ENCODE data around the gene RIMS3.

The RIMS3 gene

DNA sequence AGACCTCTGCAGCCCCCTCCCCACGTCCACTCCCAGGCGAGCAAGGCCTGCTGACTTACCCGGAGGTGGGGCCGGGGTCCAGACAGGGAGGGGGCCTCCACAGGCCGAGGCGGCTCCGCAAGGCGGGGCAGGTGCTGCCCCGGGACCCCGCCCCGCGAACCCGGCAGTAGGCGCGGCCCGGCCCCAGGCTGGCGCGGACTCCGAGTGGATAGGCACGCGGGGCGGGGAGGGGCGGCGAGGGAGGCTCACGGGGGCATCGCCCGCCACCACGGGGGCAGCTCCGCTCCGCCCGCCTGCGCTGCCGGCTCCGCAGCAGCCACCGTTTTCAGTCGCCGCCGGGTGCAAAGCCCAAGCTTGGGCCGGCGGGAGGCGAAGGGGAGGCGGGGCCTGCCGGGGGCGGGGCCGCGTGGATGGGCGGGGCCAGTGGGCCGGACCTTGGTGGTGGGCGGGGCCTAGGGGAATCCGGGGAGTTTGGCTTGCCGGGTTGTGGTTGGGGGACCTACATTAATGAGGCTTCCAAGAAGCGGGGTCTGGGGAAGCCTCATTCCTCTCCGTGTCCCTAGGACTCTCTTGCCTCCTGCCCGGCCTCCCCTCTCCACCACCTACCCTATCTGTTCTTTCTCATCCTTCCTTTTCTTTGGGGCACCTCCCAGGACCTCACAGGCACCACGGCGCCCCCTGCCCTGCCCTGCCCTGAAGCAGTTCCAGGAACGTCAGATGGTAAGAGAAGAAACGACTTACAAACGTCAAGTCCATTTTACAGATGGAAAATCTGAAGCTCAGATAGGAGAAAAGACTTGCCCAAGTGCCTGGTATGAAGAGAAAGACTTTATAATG, at the start of gene RIMS3:
RIMS3 (minus strand) TSS at position 348 of the 837 bp plus-strand sequence. CDS start 23,757 bp downstream, outside the sequence.
- TF ChIP-seq SUZ12 (IDR thresholded peaks at IDR 0.05; ENCODE audit: extremely low read depth, insufficient read depth, insufficient read length) (no peak), YY1 (IDR thresholded peaks at IDR 0.05; ENCODE audit: insufficient read depth, insufficient read length) (no peak), ZNF274 (IDR thresholded peaks at IDR 0.05; ENCODE audit: low read depth, low read length) (no peak)
- H3K27me3 ChIP-seq (ENCODE audit: insufficient read depth, insufficient read length): peaks cover 14% of the 10 kb centered on the region
- no peaks in the 10 kb centered on the region for H3K36me3 ChIP-seq (ENCODE audit: insufficient read depth, insufficient read length, low read length)
- peak; percentile 79 for DNase-seq (ENCODE audit: low read depth, low spot score)
- no peaks in the 10 kb centered on the region for H3K9me3 ChIP-seq (ENCODE audit: insufficient read depth, low read length)
- H3K4me1 ChIP-seq (ENCODE audit: insufficient read depth, insufficient read length): peaks cover 29% of the 10 kb centered on the region
- peak within 1 kb of the TSS; percentile 60 for H3K4me3 ChIP-seq (ENCODE audit: insufficient read length, low read depth)
- peak within 1 kb of the TSS; percentile 77 for H3K9ac ChIP-seq (ENCODE audit: insufficient read length, low read depth)

DNA sequence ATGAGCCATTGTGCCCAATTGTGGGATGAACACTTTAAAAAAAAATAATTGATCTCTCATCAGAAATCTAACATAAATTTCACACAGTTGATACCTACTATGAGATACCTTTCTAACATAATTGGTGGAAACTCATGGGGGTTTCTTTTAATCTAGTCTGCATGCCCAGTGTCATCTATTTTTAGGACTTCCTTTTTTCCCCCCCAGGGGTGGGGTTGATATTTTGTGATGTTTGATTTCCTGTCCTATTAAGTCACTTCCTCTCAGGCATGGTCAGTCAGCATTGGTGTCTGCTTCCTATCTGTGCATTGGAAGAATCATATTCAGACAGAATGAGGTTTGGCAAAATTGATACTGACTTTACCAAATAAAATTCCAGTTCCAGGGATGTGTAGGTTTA, 47.5 kb upstream of the RIMS3 start:
- no peak overlapping the region for H3K9ac ChIP-seq (ENCODE audit: insufficient read length, low read depth)
- H3K4me3 ChIP-seq (ENCODE audit: insufficient read length, low read depth): no peak overlapping the region
- no peak for TF ChIP-seq SUZ12 (IDR thresholded peaks at IDR 0.05; ENCODE audit: extremely low read depth, insufficient read depth, insufficient read length)
- TF ChIP-seq ZNF274 (IDR thresholded peaks at IDR 0.05; ENCODE audit: low read depth, low read length): no peak
- TF ChIP-seq YY1 (IDR thresholded peaks at IDR 0.05; ENCODE audit: insufficient read depth, insufficient read length): no peak
- H3K9me3 ChIP-seq (ENCODE audit: insufficient read depth, low read length): no peaks in the 10 kb centered on the region
- H3K36me3 ChIP-seq (ENCODE audit: insufficient read depth, insufficient read length, low read length): peaks cover 22% of the 10 kb centered on the region
- H3K4me1 ChIP-seq (ENCODE audit: insufficient read depth, insufficient read length): no peaks in the 10 kb centered on the region
- H3K27me3 ChIP-seq (ENCODE audit: insufficient read depth, insufficient read length): no peaks in the 10 kb centered on the region
- DNase-seq (ENCODE audit: low read depth, low spot score): no peak

DNA sequence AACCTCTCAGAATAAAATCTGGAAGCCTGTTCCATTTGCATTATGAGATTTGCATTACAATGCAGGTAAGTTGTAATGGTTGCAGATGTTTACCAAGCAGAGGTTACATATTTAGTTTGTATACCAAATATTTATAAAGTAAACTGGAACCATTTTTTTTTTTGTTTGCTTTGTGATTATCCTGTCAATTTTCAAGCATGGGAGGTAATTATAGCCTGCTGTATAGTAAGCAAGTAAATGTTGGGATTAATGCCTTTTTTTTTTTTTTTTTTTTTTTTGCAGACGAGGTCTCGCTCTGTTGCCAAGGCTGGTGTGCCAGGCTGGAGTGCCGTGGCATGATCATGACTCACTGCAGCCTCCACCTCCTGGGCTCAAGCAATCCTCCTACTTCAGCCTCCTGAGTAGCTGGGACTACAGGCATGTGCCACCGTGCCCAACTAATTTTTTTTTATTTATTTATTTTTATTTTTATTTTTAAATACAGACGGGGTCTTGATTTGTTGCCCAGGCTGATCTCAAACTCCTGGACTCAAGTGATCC, 47.0 kb upstream of the RIMS3 start:
- DNase-seq (ENCODE audit: low read depth, low spot score): no peak
- Histone ChIP-seq H3K9me3 (ENCODE audit: insufficient read depth, low read length) (no peaks in the 10 kb centered on the region), H3K36me3 (ENCODE audit: insufficient read depth, insufficient read length, low read length) (peaks cover 22% of the 10 kb centered on the region), H3K9ac (ENCODE audit: insufficient read length, low read depth) (no peak overlapping the region), H3K4me1 (ENCODE audit: insufficient read depth, insufficient read length) (no peaks in the 10 kb centered on the region), H3K4me3 (ENCODE audit: insufficient read length, low read depth) (no peak overlapping the region), H3K27me3 (ENCODE audit: insufficient read depth, insufficient read length) (no peaks in the 10 kb centered on the region)
- TF ChIP-seq ZNF274 (IDR thresholded peaks at IDR 0.05; ENCODE audit: low read depth, low read length): no peak
- TF ChIP-seq YY1 (IDR thresholded peaks at IDR 0.05; ENCODE audit: insufficient read depth, insufficient read length): no peak
- no peak for TF ChIP-seq SUZ12 (IDR thresholded peaks at IDR 0.05; ENCODE audit: extremely low read depth, insufficient read depth, insufficient read length)

DNA sequence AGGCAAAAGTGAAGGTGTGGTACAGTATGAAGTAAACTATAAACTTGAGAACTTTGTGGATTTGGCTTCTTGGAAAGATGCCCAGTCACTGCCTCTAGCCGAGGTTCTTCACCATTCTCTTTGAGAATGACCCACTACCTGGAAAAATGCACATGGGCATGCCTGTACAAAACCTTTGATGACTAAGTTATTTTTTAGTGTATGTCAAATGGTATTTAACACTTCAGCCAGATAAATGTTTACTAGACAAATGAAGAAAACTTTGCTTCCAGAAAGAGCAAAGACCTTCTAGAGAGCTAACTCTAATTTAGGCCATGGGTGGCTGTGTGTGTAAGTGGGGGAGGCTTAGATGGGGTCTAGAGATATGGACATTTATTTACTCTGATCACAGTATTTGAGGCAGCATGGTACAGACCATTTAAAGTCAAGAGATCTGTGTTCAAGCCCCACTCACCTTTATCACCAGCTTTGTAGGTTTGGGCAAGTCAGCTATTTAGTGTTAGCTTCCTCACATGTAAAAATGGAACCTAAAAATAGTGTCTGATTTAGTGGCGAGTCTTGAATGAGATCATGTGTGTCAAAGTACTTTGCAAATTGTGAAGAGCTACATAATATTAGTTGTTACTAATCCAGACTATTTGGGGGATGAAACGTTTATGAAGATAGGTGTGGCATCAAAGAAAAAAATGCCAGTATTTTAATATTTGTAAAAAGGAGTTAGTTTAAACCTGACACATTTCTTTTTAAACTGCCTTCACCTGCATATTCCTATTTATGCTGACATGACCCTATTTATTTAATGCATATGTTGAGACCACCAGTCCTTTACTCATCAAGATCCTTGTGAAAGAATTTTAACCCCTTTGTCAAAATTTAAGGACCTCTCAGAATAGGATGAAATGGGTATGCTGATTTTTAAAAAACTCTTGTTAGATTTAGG, 46.3 kb upstream of the RIMS3 start:
- DNase-seq (ENCODE audit: low read depth, low spot score): no peak
- Histone ChIP-seq H3K9me3 (ENCODE audit: insufficient read depth, low read length) (no peaks in the 10 kb centered on the region), H3K4me1 (ENCODE audit: insufficient read depth, insufficient read length) (no peaks in the 10 kb centered on the region), H3K4me3 (ENCODE audit: insufficient read length, low read depth) (no peak overlapping the region), H3K27me3 (ENCODE audit: insufficient read depth, insufficient read length) (no peaks in the 10 kb centered on the region), H3K36me3 (ENCODE audit: insufficient read depth, insufficient read length, low read length) (peaks cover 18% of the 10 kb centered on the region), H3K9ac (ENCODE audit: insufficient read length, low read depth) (no peak overlapping the region)
- TF ChIP-seq SUZ12 (IDR thresholded peaks at IDR 0.05; ENCODE audit: extremely low read depth, insufficient read depth, insufficient read length) (no peak), ZNF274 (IDR thresholded peaks at IDR 0.05; ENCODE audit: low read depth, low read length) (no peak), YY1 (IDR thresholded peaks at IDR 0.05; ENCODE audit: insufficient read depth, insufficient read length) (no peak)

DNA sequence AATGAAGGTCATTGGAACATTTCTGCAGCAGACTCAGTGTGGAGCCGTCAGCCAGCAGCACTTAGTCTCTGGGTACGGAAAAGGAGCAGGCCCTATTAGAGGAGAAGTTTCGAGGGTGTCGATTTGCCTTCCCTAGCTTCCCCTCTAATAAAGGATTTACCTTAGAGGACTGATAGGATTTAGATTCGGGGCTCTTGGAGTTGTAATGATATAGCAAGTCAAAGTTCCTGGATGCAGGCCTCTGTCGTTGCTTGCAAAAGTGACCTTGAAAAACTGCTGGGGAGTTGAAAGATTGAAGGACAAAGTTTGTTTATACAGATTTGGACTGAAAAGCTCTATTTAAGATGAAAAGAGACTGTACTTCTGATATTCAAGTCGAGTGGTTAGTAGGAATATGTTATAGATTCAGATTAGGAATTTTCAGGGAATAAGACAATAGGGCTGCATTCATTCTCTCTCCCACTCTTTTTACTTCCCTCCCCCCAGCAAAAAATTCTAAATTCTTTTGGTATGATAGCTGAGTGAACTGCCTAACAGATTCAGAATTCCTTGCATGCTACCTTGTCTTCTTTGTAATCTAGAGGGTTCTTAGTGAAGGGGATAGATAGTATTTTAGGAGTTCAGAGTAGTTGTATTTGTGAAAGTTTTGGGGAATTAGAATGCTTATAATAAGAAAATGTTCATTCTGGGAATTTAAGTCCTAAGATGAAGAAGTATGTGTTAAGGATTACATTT, 45.3 kb upstream of the RIMS3 start:
- no peak for DNase-seq (ENCODE audit: low read depth, low spot score)
- TF ChIP-seq YY1 (IDR thresholded peaks at IDR 0.05; ENCODE audit: insufficient read depth, insufficient read length) (no peak), SUZ12 (IDR thresholded peaks at IDR 0.05; ENCODE audit: extremely low read depth, insufficient read depth, insufficient read length) (no peak), ZNF274 (IDR thresholded peaks at IDR 0.05; ENCODE audit: low read depth, low read length) (no peak)
- no peaks in the 10 kb centered on the region for H3K9me3 ChIP-seq (ENCODE audit: insufficient read depth, low read length)
- peak overlapping the region; percentile 60 for H3K4me3 ChIP-seq (ENCODE audit: insufficient read length, low read depth)
- peak overlapping the region; percentile 68 for H3K9ac ChIP-seq (ENCODE audit: insufficient read length, low read depth)
- no peaks in the 10 kb centered on the region for H3K4me1 ChIP-seq (ENCODE audit: insufficient read depth, insufficient read length)
- H3K36me3 ChIP-seq (ENCODE audit: insufficient read depth, insufficient read length, low read length): peaks cover 18% of the 10 kb centered on the region
- no peaks in the 10 kb centered on the region for H3K27me3 ChIP-seq (ENCODE audit: insufficient read depth, insufficient read length)

DNA sequence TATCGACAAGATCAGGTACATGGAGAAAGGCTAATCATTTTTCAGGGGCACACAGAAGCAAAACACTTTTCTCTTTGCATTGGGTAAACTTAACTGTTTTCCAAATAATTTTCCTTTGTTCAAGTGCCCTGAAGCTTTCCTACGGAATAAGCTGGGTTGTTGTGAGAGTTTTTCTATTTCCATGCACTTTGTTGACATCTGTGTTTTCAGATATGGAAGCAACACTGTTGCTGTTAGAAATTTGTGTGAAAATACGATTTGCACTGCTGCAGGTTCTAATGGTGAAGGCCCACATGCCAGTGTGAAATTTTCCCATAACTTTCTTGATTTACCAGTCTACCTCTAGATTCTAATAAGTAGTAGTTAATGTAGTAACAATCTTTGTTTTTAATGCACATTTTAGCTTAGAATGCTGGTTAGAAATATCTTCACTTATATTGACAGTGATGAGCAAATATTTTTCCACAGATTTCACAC, 44.4 kb upstream of the RIMS3 start:
- peaks cover 15% of the 10 kb centered on the region for H3K36me3 ChIP-seq (ENCODE audit: insufficient read depth, insufficient read length, low read length)
- H3K9me3 ChIP-seq (ENCODE audit: insufficient read depth, low read length): no peaks in the 10 kb centered on the region
- peak overlapping the region; percentile 60 for H3K4me3 ChIP-seq (ENCODE audit: insufficient read length, low read depth)
- DNase-seq (ENCODE audit: low read depth, low spot score): no peak
- no peak for TF ChIP-seq ZNF274 (IDR thresholded peaks at IDR 0.05; ENCODE audit: low read depth, low read length)
- TF ChIP-seq SUZ12 (IDR thresholded peaks at IDR 0.05; ENCODE audit: extremely low read depth, insufficient read depth, insufficient read length): no peak
- no peak for TF ChIP-seq YY1 (IDR thresholded peaks at IDR 0.05; ENCODE audit: insufficient read depth, insufficient read length)
- H3K9ac ChIP-seq (ENCODE audit: insufficient read length, low read depth): peak overlapping the region; percentile 68
- no peaks in the 10 kb centered on the region for H3K27me3 ChIP-seq (ENCODE audit: insufficient read depth, insufficient read length)
- H3K4me1 ChIP-seq (ENCODE audit: insufficient read depth, insufficient read length): no peaks in the 10 kb centered on the region
